NCI-H2081 treated with DMSO at 0.1 percent for 48 hours (cell line): ENCODE data around the gene PTGDS.

ENCODE experiments used
- DNase-seq: peaks from one replicate; lab custom pipeline; 2025; lab: John Stamatoyannopoulos, UW

Gene PTGDS

DNA sequence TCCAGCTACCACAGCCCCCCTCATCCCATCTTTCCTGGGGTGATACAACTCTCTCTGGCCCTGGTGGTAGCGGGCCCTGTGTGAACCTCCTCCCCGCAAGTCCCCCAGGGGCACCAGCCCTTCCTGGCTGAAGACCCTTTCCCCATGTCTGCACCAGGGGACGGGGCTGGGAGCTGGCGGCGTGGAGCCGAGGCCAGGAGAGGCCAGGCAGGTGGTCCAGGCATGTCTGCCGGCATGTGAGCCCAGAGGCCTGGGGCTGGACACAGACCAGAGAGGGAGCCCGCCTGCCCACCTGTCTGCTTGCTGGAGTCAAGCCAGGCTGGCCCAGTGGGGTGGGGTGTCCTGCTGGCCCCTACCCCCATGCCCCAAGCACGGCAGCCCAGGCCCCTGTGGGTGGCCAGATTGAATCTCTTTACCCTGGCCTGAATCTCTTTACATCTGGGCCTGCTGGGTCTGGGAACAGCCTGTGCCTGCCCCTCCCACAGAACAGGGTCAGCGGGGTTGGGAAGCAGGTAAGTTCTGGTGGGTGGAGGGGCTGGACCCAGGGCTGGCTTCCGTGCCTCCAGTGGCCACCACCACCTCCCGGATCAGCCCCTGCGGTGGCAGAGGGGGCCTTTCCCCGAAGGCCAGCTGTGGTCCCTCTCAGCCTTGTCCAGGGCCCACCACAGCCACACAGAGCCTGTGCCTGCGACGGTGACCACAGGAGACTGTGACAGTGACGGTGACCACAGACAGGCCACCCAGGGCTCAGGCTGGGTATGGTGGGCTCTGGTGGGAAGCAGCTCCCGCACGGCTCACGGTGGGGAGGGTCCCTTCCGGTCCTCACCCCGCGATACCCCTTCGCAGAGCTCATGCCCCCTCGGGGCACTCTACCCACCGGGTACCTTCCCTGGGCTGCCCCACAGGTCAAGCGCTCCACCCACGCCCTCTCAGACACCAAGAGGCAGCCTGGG is 18.1 kb upstream of the PTGDS start:
- DNase-seq = no peak

GRCh38 chr9:136960212-136960937 is 16.9 kb upstream of the PTGDS start:
- no peak for DNase-seq

GRCh38 chr9:136960938-136961275 is 16.4 kb upstream of the PTGDS start:
- no peak for DNase-seq

- no peak for DNase-seq
Observed at GRCh38 chr9:136961279-136962065, 15.8 kb upstream of the PTGDS start.

DNA sequence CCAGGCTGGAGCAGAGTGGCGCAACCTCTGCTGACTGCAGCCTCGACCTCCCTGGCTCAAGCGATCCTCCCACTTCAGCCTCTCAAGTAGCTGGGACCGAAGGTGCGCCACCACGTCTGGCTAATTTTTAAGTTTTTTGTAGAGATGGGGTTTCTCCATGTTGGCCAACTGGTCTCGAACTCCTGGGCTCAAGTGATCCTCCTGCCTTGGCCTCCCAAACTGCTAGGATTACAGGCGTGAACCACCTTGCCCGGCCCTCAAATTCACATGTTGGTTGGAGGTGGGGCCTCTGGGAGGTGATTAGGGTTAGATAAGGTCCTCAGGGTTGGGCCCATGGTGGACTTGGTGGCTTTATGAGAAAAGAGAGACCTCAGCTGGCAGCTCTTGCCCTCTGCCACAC is 15.1 kb upstream of the PTGDS start:
- no peak for DNase-seq

- no peak for DNase-seq
Observed at GRCh38 chr9:136962701-136963248, 14.5 kb upstream of the PTGDS start.

DNA sequence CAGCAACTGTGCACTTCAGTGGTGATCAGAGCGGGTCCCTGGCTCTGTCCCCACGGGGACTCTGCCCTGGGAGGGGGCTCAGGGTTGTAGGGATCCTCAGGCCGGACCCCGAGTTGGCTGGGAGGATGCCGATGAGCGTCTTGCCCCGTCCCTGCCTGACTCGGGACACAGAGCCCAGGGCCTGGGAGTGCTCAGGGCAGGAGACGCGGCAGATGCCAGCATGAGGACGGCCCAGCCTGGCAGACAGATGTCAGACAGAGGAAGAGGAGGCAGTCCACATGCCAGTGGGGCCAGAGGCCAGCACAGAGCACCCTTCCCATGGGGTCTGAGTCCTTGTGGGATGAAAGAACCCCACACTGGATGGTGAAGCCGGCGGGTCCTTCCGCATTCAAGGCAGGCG is 14.0 kb upstream of the PTGDS start:
- no peak for DNase-seq

GRCh38 chr9:136963751-136964150 is 13.6 kb upstream of the PTGDS start:
- DNase-seq = no peak

GRCh38 chr9:136964171-136964689 is 13.1 kb upstream of the PTGDS start:
- DNase-seq = no peak

DNA sequence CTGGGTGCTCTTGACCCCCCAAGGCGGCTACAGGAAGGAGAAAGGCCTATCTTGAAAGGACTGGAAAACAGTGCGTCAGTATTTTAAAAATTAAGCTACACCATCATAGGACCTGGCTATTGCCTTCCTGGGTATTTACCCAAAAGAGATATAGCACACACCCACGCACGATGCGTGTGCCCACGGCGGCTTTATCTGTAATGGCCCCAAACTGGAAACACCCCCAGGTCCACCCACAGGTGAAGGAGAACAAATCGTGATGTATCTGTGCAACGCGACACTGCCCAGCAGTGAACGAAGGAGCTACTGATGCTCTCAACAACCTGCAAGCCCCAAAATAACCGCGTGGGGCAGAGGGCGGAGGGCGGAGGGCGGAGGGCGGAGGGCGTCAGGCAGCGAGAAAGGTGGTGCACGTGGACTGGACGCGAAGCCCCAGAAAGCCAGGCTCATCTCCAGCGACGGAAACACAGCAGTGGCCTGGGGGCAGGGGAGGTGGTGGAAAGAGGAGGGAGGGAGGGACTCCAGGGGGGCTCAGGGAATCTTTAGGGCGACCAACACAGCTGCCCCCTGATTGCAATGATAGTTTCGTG is 12.4 kb upstream of the PTGDS start:
- DNase-seq = no peak

GRCh38 chr9:136965771-136966484 is 11.4 kb upstream of the PTGDS start:
- DNase-seq = no peak

DNA sequence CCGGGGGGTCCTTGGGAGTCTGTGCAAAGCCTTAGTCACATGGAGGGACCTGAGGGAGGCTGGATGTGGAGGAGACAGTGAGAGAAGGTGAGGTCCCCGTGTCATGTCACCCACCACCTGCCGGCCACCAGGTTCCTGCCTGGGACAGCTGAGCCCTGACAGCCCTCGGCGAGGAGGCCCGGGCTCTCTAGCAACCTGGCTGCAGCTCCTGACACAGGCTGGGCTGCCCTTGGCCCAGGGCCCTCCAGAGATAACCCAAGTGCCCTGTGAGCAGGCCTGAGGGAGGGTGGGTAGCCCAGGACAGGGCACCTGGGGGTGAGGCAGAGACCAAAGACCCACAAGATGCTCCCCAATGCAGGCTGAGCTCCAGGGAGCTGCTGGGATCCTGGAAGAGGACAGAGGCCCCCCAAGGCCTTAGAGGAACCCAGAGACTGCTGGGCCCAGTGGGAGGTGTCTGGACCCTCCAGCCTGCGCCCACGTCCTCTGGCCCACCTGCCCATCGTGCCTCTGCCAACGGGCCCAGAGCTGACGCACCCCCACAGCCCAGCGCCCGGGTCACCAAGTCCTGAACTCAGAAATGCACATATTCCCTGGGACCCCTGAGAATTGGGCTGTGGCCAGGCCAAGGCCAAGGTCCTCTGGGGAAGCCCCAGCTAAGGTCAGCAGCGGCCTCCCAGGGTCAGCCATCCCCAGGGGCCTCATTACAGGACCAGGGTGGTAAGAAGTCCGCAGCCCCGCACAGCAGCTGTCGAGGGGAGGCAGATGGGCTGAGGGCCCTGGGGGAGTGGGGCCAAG is 8.8 kb upstream of the PTGDS start:
- DNase-seq = no peak

DNA sequence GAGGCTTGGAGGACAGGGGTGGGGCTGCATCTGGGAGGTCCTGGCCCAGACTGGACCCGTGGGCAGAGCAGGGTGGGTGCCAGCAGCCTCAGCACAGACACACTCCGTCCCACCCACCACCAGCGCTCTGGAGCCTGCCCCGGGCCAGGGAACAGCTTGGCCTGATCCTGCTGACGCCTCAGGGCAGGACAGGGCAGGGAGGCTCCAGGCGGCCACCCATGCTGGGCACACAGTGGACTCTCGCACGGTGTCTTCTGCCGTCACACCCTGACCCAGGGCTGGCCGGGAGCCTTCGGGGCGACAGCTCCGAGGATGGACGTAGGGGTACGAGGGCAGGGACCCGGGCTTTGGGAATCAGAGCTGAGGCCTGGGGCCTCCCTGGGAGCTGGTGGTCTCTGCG is 8.2 kb upstream of the PTGDS start:
- DNase-seq = no peak

DNA sequence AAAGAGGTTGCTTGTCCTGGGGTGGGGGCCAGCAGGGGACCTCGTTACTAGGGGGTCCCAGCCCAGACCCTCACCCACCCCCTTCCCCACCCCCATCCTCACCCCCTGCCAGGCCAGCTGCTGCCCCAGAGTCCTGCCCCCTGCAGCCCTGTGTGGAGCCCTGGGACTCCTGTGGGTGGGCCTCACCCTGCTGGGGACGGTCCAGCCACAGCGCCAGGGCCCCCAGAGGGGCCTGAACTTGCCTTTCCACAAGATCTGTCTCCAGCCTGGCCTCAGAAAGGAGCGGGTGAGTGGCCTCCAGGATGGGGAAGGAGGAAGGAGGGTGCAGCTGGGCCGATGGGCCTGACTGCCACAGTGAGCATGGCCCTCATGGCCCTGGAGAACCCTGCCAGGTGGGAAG is 7.5 kb upstream of the PTGDS start:
- DNase-seq = no peak

GRCh38 chr9:136970361-136970760 is 6.9 kb upstream of the PTGDS start:
- no peak for DNase-seq

DNA sequence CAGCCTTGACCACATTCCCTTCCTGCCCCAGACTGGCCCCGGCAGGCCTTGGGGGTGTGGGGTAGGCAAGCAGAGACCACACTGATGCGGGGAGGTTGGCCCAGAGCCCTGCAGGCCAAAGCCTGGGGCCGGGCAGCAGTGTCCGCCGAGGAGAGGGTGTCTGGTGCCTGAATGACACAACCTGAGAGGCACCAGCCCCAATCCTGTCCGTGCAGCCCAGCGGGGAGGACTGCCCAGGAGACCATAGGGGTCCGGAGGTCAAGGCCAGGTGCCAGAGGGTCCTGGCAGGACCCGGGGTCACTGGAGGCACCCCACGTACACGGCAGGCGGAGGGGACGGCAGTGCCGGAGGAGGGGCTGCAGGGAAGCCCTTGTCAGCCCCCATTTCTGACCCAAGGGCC is 5.6 kb upstream of the PTGDS start:
- DNase-seq = no peak

GRCh38 chr9:136972335-136972734 is 5.0 kb upstream of the PTGDS start:
- no peak for DNase-seq

- no peak for DNase-seq
Observed at GRCh38 chr9:136972743-136973142, 4.6 kb upstream of the PTGDS start.

DNA sequence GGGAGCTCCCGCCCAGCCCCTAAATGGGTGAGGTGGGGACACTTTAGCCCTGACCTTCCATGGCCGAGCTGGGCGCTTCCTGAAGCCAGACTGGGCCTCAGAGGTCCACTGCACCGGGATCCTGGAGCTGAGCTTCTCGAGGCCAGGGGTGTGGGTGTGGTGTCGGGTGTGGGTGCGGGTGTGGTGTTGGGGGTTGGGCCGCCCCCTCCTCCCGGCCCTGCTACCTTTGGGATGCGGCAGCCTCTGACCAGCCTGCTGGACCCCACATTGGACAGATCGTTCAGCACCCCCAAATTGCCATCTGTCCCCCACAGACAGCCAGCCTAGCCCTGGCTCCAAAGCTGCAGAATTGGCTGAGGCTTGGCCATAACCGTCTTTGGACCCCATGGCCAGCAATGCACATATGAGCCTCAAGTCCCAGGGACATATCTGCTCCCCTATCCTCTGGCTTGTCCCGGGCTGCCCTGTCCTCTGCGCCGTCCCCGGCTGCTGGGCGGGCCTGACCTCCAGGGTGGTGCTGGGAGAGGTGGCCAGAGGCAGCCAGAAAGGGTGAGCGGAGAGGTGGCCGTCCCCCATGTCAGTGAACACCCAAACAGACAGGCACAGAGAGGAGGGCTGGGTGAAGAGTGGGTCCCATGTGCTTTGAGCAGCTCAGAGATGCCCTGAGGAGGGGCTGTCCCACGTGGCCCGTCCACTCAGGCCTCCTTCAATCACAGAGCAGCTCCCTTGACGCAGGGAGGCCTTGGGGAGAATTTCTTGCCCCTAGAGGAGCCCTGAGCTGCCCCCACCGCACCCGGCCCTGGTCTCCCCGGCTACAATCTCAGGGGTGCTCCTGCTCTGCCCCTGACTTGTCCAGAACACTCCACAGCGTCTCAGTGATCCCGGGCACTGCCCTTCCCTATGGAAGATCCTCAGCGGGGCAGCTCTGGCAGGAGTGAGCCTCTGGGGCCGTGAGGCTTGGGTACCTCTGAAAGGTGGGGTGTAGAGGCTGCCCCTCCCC is 3.4 kb upstream of the PTGDS start:
- DNase-seq = no peak
